GM12873 (cell line): ENCODE measurements around the gene ADARB2.

Source experiments
- TF ChIP-seq, protein P1 (sequence below): IDR thresholded peaks from 2 replicates; pipeline ENCODE4 v1.5.1; 2012; ENCODE audit warnings: low read depth, mild to moderate bottlenecking, moderate library complexity, low read length, control low read depth; ENCODE audit not compliant: insufficient read depth; ENCODE audit errors: missing control alignments

ADARB2 gene

DNA sequence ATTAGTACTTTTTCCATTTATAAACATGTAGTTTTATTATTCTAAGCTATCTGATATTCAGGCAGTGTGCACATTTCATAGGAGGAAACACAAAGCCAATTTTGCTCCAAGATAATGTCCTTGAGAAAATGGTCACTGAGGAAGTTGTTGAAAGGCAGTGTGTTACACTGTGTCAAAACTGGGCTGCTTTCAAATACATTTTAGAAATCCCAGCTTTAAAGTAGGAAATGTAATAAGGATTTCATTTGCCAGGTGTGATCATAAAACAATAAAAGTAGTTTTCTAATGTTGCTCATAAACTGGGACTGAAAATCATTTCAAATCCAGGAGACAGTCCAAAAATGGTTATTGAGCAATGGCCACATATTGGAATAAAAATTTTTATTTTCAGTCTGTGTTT lies 601.1 kb downstream of the ADARB2 start:
- TF ChIP-seq, protein P1, sequence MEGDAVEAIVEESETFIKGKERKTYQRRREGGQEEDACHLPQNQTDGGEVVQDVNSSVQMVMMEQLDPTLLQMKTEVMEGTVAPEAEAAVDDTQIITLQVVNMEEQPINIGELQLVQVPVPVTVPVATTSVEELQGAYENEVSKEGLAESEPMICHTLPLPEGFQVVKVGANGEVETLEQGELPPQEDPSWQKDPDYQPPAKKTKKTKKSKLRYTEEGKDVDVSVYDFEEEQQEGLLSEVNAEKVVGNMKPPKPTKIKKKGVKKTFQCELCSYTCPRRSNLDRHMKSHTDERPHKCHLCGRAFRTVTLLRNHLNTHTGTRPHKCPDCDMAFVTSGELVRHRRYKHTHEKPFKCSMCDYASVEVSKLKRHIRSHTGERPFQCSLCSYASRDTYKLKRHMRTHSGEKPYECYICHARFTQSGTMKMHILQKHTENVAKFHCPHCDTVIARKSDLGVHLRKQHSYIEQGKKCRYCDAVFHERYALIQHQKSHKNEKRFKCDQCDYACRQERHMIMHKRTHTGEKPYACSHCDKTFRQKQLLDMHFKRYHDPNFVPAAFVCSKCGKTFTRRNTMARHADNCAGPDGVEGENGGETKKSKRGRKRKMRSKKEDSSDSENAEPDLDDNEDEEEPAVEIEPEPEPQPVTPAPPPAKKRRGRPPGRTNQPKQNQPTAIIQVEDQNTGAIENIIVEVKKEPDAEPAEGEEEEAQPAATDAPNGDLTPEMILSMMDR, result no peak

DNA sequence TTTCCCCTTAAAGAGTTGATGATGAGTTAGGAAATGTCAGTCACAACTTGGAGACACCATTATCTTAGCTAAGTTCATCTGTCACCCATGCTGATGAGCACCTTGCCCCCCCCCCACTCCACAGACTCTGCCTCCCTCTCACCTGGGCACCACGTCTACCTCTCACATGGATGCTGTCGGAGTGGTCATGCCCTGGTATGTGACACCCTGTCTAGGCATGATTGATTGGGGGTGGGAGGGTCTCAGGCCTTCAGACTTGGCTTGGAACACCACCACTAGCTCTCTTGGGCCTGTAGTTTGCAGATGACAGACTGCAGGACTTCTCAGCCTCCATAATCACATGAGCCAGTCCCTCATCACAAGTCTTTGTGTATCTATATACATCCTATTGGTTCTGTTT lies 603.2 kb downstream of the ADARB2 start:
- TF ChIP-seq, protein P1, result no peak

DNA sequence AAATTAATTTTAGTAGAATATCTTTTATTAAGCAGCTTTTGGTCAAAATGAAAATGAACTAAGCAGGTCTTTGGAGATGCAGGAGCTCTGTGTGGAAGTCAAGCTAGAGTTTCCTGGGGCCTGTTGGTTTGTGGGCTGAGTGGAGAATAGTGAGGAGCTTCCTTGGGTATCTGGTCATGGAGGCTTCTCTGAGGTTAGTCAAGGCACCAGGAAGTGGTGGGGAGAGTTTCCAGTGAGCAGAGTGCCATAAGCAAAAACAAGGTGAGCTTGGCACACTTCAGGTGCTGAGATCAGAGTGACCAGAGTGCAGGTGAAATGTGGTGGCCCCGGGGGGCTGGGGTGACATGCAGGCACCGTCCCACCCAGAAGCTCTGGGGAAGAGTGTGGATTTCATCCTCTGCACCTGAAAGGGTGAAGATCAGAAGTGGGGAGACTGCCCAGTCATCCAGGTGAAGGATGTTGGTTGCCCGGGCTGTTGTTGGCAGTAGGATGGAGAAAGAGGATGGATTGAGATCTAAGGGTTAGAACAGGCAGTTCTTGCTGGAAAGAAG lies 603.8 kb downstream of the ADARB2 start:
- TF ChIP-seq, protein P1, result no peak

DNA sequence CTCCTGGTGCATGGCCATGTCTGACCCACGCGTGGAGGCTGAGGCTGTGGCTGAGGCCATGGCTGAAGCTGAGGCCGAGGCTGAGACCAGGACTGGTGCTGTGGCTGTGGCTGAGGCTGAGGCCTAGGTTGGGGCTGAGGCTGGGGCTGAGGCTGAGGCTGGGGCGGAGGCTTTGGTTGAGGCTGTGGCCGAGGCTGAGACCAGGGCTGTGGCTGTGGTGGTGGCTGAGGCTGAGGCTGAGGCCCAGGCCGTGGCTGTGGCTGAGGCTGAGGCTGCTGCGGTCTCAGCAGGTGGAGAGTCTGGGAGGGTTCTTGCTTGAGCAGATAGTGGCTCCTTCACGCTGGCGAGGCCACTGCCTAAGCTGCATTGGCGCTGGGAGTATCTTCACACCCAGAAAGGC lies 604.7 kb downstream of the ADARB2 start:
- TF ChIP-seq, protein P1, result no peak

DNA sequence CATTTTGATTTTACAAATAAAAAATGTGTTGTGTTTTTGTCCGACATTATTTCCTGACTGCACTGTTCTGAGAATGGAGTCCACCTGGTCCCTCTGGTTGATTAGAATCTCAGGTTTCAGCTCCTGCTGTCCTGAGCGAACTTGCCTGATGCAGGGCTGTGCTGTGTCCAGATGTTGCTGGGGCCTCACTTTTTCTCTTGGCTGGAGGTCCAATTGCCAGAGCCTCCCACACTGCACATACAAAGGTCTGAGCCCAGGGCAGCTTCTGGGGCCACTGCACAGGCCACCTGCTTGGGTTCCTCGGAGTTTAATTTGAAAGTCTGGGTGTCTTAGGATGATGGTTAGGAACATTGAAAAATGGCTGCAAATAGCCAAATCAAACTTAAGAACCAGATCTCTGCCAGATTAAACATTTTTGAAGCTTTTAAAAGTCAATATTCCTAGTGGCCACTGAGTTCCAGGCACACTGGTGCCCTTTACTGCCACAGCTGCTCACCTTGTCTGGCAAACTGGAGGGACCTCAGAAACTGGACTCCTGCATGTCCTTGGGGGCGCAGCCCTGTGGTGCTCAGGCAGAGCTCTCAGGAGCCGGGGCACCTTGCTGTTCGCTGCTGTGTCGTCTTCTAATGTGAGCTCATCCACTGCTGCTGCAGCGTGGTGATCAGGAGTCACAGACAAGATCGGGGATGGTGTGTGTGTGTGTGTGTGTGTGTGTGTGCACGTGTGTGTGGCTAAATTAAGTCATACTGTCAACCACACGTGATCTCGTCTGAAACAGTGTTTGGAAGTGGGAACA lies 606.1 kb downstream of the ADARB2 start:
- TF ChIP-seq, protein P1, result no peak

DNA sequence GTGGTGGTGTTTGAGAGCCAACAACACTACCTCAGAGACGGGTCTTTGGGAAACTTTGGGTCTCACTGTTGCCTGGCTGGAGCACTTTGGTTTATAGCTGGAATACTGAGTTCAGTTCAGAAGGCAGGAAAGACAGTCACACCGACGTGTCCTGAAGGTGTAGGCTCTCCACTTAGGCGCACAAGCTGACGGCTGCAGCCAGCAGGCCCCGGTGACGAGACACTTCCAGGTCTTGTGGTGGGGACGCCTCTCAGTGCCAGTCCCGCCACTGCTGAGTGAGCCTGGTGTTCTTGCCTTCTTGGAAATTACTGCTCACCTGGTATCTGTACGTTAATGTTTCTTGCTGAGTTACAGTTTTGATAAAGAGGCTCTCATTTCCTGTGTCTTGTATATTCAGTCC lies 607.1 kb downstream of the ADARB2 start:
- TF ChIP-seq, protein P1, result no peak

DNA sequence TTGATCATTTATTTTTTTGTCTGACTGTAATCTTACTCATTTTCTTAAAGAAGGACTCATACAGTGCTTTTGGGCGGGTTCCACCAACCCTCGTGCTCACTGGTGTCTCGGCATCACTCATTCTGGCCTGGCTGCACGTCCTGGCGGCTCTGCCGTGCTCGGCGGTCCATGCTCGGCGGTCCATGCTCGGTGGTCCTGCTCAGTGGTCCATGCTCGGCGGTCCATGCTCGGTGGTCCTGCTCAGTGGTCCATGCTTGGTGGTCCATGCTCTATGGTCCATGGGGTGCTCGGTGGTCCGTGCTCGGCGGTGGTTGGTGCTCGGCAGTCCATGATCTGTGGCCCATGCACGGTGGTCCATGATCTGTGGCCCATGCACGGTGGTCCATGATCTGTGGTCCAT lies 608.7 kb downstream of the ADARB2 start:
- TF ChIP-seq, protein P1, result no peak
